H1 (cell line): Measurements from ENCODE around the gene MYL2.

ENCODE experiments used
- CREB1 ChIP-seq: IDR thresholded peaks from 2 replicates; pipeline ENCODE4 v1.6.1; 2012; ENCODE audit warnings: inconsistent platforms
- EGR1 ChIP-seq: IDR thresholded peaks from 2 replicates; pipeline ENCODE4 v1.6.1; 2011; ENCODE audit warnings: low read depth, low read length, borderline replicate concordance
- EZH2 ChIP-seq: fragments of 200-600 bp; sonication (generic); IDR thresholded peaks from 2 replicates; pipeline ENCODE4 v1.7.1; 2012; ENCODE audit warnings: low read depth, mild to moderate bottlenecking, moderate library complexity, low read length, inconsistent platforms; ENCODE audit not compliant: severe bottlenecking
- RAD21 ChIP-seq, 2 experiments: IDR thresholded peaks in 1 of 2; conservative IDR thresholded peaks in 1 of 2; 2 replicates each; pipeline ENCODE4 v1.6.1; 2011; ENCODE audit warnings: low read depth in 2 of 2, low read length in 2 of 2, improper control_type of control experiment in 1 of 2, inconsistent platforms in 1 of 2, mild to moderate bottlenecking in 1 of 2, moderate library complexity in 1 of 2
- RNF2 ChIP-seq: fragments of 200-900, 300-1000 bp; sonication (generic); IDR thresholded peaks from 2 replicates; pipeline ENCODE4 v1.7.1; 2016; ENCODE audit warnings: borderline replicate concordance, low read depth, mild to moderate bottlenecking, antibody characterized with exemption, low read length; ENCODE audit not compliant: poor library complexity, severe bottlenecking; ENCODE audit errors: missing control alignments
- RXRA ChIP-seq: IDR thresholded peaks from 2 replicates; pipeline ENCODE4 v1.6.1; 2011; ENCODE audit warnings: low read depth, mild to moderate bottlenecking, low read length, moderate library complexity; ENCODE audit not compliant: insufficient read depth

- TF ChIP-seq EZH2 (no peak), CREB1 (no peak), EGR1 (no peak), RXRA (no peak), RNF2 (no peak), RAD21 (IDR thresholded peaks at IDR 0.05 in 1 of 2, conservative IDR thresholded peaks at IDR 0.05 in 1 of 2; ENCODE audit: low read depth in 2 of 2, low read length in 2 of 2) (no peak)
Observed at GRCh38 chr12:110883251-110883650, 37.1 kb downstream of the MYL2 start.
